ENCODE data around the gene PTPRJ. TPM values are rescaled to one million over a fixed set of nuclear protein-coding genes. Genes with fewer than 3 reads are reported as not detected.

PTPRJ gene
- total and polyA plus RNA-seq, 2 of the 4 experiments (the other 2 are of a cell fraction), result 5.6 to 14.9 TPM

GRCh38 chr11:47932544-47932943, 47.8 kb upstream of the PTPRJ start:
- in situ Hi-C loops (cut with MboI; ENCODE audit: low sequenced_read_pairs), result loop anchor here (5.0 kb wide), 1 partner anchor 180 kb away; no protein-coding TSS in a partner anchor

More at GRCh38 chr11:47932544-47932943, 47.8 kb upstream of the PTPRJ start:
- no peaks in the 10 kb centered on the region for H3K27me3 ChIP-seq (ENCODE audit: control insufficient read depth, insufficient read depth, low read length)
- no peak overlapping the region for H2BK5ac ChIP-seq (ENCODE audit: low read depth, low read length, poor library complexity, severe bottlenecking)
- ATAC-seq (ENCODE audit: low read depth), result no peak
- dilution Hi-C loops (cut with HindIII; ENCODE audit: low sequenced_read_pairs, unreplicated experiment) (no loop called here), intact Hi-C loops (cut with micrococcal nuclease) (loop anchor here (5.0 to 10.0 kb wide), 2 partner anchors 70 to 372 kb away; partner anchors contain the start of gene OR4S1)
- no peak overlapping the region for H2BK15ac ChIP-seq (ENCODE audit: low read depth, low read length)
- 0 out of 2 replicates have a peak overlapping the region, but pooled peaks have one; percentile 19 for H4K91ac ChIP-seq (ENCODE audit: insufficient read depth, low read depth, low read length)
- no peak overlapping the region for H3K27ac ChIP-seq (ENCODE audit: insufficient read depth, low read length)
- no peak overlapping the region for H3K23ac ChIP-seq (ENCODE audit: low read depth, low read length)
- CTCF ChIA-PET, result interaction anchor here (0.6 to 4.5 kb wide), 3 partner anchors 17 to 176 kb away, joined by 3 to 52 read pairs (median 3); no protein-coding TSS in a partner anchor
- H3K18ac ChIP-seq (ENCODE audit: low read depth, low read length), result no peak overlapping the region
- H2AK9ac ChIP-seq (replicated peaks; ENCODE audit: low read depth, low read length, poor library complexity), result no peak overlapping the region
- H3K36me3 ChIP-seq (ENCODE audit: control insufficient read depth, insufficient read depth, low read length), result no peaks in the 10 kb centered on the region
- H2BK120ac ChIP-seq (ENCODE audit: low read depth, low read length), result peak overlapping the region; percentile 57; the same call in 1 of the 2 replicates
- H2AK5ac ChIP-seq (ENCODE audit: low read depth, low read length), result no peak overlapping the region
- H3K9ac ChIP-seq (ENCODE audit: low read depth, low read length), result no peak overlapping the region
- H3K9me1 ChIP-seq (ENCODE audit: insufficient read depth, low read length), result no peaks in the 10 kb centered on the region
- no peaks in the 10 kb centered on the region for H3K79me1 ChIP-seq (ENCODE audit: low read depth in 1 of 2, low read length in 2 of 2)
- H4K5ac ChIP-seq (ENCODE audit: low read depth, low read length), result no peak overlapping the region
- no peak overlapping the region for H3K4me2 ChIP-seq (ENCODE audit: low read depth, low read length)
- H3K4me3 ChIP-seq (ENCODE audit: insufficient read depth, low read depth, low read length), result no peak overlapping the region
- POLR2A ChIA-PET (ENCODE audit: unreplicated experiment), result interaction anchor here (0.7 kb wide), 1 partner anchor 124 kb away, joined by 19 read pairs; no protein-coding TSS in a partner anchor
- H4K8ac ChIP-seq (ENCODE audit: low read depth in 2 of 2, low read length in 2 of 2), result no peak overlapping the region
- no TSS peak for BruUV-seq (replicated peaks)
- no peak overlapping the region for H3K4ac ChIP-seq (ENCODE audit: low read depth, low read length)
- H3K9me3 ChIP-seq (ENCODE audit: control insufficient read depth, insufficient read depth, low read length), result no peaks in the 10 kb centered on the region
- H3K14ac ChIP-seq (replicated peaks; ENCODE audit: low read depth, low read length), result no peak overlapping the region
- TF ChIP-seq CHD1 (IDR thresholded peaks at IDR 0.05; ENCODE audit: low read depth, low read length) (no peak), SMC3 (IDR thresholded peaks at IDR 0.05; ENCODE audit: low read depth, low read length) (no peak), NFE2L2 (IDR thresholded peaks at IDR 0.05; ENCODE audit: low read depth, low read length) (no peak), MXI1 (IDR thresholded peaks at IDR 0.05; ENCODE audit: borderline replicate concordance, low read depth, low read length) (no peak), MAZ (IDR thresholded peaks at IDR 0.05; ENCODE audit: borderline replicate concordance, low read depth, low read length) (no peak), CTCF (conservative IDR thresholded peaks at IDR 0.05; ENCODE audit: low read depth, low read length) (no peak), RCOR1 (IDR thresholded peaks at IDR 0.05; ENCODE audit: insufficient replicate concordance, low read length) (no peak), CEBPB (IDR thresholded peaks at IDR 0.05; ENCODE audit: low read depth, low read length) (no peak)
- H3K56ac ChIP-seq (ENCODE audit: extremely low read depth, insufficient read depth, low read length), result no peak overlapping the region
- peaks cover 4% of the 10 kb centered on the region for H3K4me1 ChIP-seq (ENCODE audit: control insufficient read depth, insufficient read depth, low read length)
- DNase-seq, result no peak
- no peak overlapping the region for H2AFZ ChIP-seq (replicated peaks; ENCODE audit: low read length, poor library complexity)
- H2BK20ac ChIP-seq (ENCODE audit: low read depth, low read length), result no peak overlapping the region; the same call in 1 of the 2 replicates
- no peaks in the 10 kb centered on the region for H4K20me1 ChIP-seq (ENCODE audit: insufficient read depth, low read length)
